Activated CD8-positive, alpha-beta memory T cell treated with anti-CD3 and anti-CD28 coated beads, Interleukin-2, amount 50 U/mL, for 24 hours (primary cell): ENCODE data around the gene CEACAM8.
"Not testable (repeated sequence)": the region's sequence is repeated elsewhere in the genome, so short reads cannot be mapped to it uniquely, and the experiment has no call there.

Source experiments
- DNase-seq: peaks from one replicate; pipeline ENCODE4 v3.0.0-alpha.2; 2020; ENCODE audit errors: extremely low read depth

Gene CEACAM8

GRCh38 chr19:42594617-42595489, at the start of gene CEACAM8:
CEACAM8 (minus strand) TSS chr19:42594924; CDS start chr19:42594828, 96 bp downstream.
- DNase-seq, result no peak

- not testable (repeated sequence) for DNase-seq
These were observed 44.8 kb upstream of the CEACAM8 start for GRCh38 chr19:42639324-42640092.

GRCh38 chr19:42635233-42635539, 40.5 kb upstream of the CEACAM8 start:
- DNase-seq, result no peak

- DNase-seq, result no peak
These were observed 39.9 kb upstream of the CEACAM8 start for GRCh38 chr19:42634409-42635232.

- no peak for DNase-seq
These were observed 34.5 kb upstream of the CEACAM8 start for GRCh38 chr19:42629191-42629590.

- DNase-seq, result no peak
These were observed 33.9 kb upstream of the CEACAM8 start for GRCh38 chr19:42628411-42629140.

GRCh38 chr19:42627916-42628315, 33.2 kb upstream of the CEACAM8 start:
- no peak for DNase-seq

GRCh38 chr19:42626181-42626580, 31.5 kb upstream of the CEACAM8 start:
- no peak for DNase-seq

- no peak for DNase-seq
These were observed 24.5 kb upstream of the CEACAM8 start for GRCh38 chr19:42619271-42619670.

GRCh38 chr19:42613666-42614065, 18.9 kb upstream of the CEACAM8 start:
- DNase-seq, result no peak

GRCh38 chr19:42610401-42610915, 15.7 kb upstream of the CEACAM8 start:
- not testable (repeated sequence) for DNase-seq

- DNase-seq, result no peak
These were observed 12.1 kb upstream of the CEACAM8 start for GRCh38 chr19:42606660-42607351.

- no peak for DNase-seq
These were observed 7.2 kb upstream of the CEACAM8 start for GRCh38 chr19:42601811-42602443.

- no peak for DNase-seq
These were observed 1.8 kb upstream of the CEACAM8 start for GRCh38 chr19:42596391-42597072.

- DNase-seq, result no peak
These were observed 937 bp upstream of the CEACAM8 start for GRCh38 chr19:42595550-42596172.

- no peak for DNase-seq
These were observed 4.9 kb downstream of the CEACAM8 start for GRCh38 chr19:42589792-42590191.

GRCh38 chr19:42584466-42584865, 10.3 kb downstream of the CEACAM8 start:
- DNase-seq, result no peak

GRCh38 chr19:42577016-42577415, 17.7 kb downstream of the CEACAM8 start:
- no peak for DNase-seq

- DNase-seq, result no peak
These were observed 18.5 kb downstream of the CEACAM8 start for GRCh38 chr19:42576241-42576640.
